HG03354 (cell line): ENCODE results near the gene CCND3.

Source experiments
- ATAC-seq: cut with Tn5 transposase; IDR thresholded peaks from one replicate; pipeline ENCODE4 v1.9.1; 2021; ENCODE audit warnings: mild to moderate bottlenecking; ENCODE audit not compliant: unreplicated experiment, poor library complexity, severe bottlenecking

Gene CCND3

GRCh38 chr6:41931792-41932191 lies 9.8 kb downstream of the CCND3 start:
- no peak for ATAC-seq

- ATAC-seq = no peak
Measured at GRCh38 chr6:41929924-41930323, 11.7 kb downstream of the CCND3 start.

GRCh38 chr6:41927253-41927652 lies 14.4 kb downstream of the CCND3 start:
- no peak for ATAC-seq

DNA sequence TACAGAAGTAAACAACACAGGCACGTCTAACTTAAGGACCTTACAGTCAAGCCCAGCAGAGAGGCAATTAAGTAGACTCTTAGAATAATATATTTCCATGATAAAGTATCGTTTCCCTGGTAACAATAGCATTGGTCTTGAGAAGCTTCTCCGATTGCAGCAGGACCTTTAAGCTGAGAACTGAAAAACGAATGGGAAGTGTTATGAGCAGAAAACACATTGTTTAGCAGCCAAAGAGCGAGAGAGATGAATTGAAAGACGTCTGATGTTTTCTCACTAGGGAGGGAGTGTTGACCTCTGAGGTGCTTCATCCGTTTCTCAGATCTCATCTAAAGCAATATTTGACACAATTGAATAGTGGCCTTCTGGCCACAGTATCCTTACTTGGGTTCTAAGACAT lies 19.5 kb downstream of the CCND3 start:
- ATAC-seq = no peak

- peak; percentile 10 for ATAC-seq
Measured at GRCh38 chr6:41921712-41921998, 20.0 kb downstream of the CCND3 start.

GRCh38 chr6:41920921-41921711 lies 20.5 kb downstream of the CCND3 start, which contains the start of the genes BYSL and MED20:
BYSL (plus strand) TSS chr6:41921499; CDS start chr6:41921563, 64 bp downstream.
MED20 (minus strand) TSS chr6:41921139; CDS start chr6:41921018, 121 bp downstream.
- peak; percentile 91 for ATAC-seq

- no peak for ATAC-seq
Measured at GRCh38 chr6:41917528-41917927, 24.1 kb downstream of the CCND3 start.

- ATAC-seq = no peak
Measured at GRCh38 chr6:41914869-41915530, 26.6 kb downstream of the CCND3 start.

GRCh38 chr6:41914343-41914742 lies 27.3 kb downstream of the CCND3 start:
- ATAC-seq = no peak

- ATAC-seq = no peak
Measured at GRCh38 chr6:41909727-41910126, 31.9 kb downstream of the CCND3 start.

- ATAC-seq = no peak
Measured at GRCh38 chr6:41901882-41902519, 39.6 kb downstream of the CCND3 start.

DNA sequence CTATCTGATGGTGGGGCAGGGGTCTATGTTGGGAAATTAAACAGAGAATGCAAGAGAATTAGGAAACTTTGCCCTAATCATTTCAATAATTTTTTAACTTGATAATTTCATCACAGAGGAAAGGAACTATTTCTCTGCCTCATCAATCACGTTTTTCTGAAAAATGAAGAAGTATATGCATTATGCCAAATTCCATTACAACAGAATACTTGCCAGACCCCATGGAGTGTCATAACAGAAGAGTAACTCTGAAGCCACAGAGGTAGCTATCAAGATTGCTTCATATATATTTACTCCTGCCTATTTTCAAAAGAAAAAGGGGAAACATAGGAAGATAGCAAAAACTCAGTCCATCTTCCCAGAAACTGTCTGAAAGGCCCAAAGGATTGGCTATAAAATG lies 40.7 kb downstream of the CCND3 start:
- no peak for ATAC-seq

- ATAC-seq = no peak
Measured at GRCh38 chr6:41896281-41896680, 45.3 kb downstream of the CCND3 start.

DNA sequence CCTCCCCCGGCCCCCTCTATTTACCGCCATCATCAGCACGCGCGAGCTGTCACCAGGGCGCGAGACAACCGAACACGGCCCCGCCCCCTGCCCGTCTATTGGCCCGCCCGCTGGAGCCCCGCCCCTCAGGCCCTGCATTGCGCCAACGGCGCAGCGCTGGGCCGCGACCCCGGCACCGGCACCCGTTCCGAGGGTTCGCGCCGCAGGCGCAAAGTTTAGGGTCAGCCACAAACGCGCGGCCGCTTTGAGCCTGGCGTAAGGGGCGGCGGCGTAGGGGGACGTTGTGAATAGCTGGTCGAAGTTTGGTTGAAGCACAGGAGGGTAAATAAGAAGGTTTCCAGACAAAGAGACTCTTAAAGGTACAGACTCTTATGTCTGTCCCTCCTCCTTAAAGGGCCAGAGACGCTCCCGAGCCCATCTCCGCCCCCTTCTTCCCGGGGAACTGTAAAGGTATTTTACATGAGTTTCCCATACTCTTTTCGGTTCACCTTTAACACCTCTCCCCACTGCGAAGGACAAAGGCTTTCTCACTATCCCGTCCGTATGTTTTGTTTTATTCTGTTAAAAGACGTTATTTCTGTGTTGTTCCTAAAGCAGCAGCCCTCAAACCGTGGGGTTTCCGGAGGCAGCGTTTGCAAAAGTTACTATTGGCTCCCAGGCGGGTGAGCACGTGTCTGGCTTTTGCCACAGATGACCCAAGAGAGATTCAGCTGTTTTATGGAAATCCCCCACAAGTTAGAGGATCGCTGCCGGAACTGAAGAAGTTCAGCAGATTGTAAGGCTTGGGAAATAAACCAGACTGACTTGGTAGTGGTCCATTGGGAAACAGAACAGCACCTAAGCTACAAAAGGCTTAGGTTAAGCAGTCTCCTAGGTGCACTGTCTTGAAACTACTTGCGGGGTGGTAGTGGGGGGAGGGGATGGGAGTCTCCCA lies 46.0 kb downstream of the CCND3 start, which contains the start of gene USP49:
Gene USP49 (minus strand): TSS at position 76 of the 934 bp plus-strand sequence. CDS start 88,392 bp downstream, outside the sequence.
- ATAC-seq = peak; percentile 78

DNA sequence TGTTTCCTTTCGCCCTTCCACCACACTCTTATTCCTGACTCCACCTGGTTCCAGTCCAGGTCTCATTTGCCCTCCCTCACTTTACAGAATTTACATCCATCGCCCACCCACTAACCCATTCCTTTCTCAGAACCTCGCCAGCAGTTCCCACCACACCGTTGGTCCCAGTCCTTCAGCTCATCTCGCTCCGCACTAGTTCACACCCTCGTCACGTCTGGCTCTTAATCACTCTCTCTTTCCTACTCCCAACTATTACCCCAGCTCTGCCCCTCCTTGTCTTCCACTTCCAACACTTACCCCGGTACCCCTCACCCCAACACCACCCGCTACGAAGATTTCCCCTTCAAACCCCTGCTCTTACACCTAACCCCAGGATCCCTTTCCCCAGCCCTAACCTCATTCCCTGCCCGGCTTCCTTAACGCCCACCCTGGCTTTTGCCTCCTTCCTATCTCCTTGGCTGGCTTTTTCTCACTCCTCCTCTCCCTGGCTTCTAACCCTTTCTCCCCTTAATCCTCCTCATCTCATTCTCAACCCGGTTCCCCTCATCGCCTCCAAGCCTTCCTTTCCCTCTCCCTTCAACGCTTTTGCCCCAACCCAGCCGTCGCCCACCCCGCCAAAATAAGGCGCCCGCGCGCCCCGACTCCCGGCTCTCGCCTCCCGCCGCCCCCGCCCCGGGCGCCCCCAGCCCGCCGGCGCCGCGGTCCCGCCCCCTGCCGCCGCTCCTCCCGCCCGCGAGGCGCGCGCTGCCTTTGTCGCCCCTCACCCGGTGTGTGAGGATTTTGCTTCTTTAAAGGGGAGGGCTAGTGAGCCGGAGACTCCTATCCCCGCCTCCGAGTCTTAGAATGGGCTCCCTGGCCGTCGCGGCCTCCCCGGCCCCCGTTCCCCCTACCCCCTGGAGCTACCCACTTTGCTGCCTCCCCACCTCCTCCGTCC lies 47.0 kb downstream of the CCND3 start:
- ATAC-seq = peak; percentile 36

DNA sequence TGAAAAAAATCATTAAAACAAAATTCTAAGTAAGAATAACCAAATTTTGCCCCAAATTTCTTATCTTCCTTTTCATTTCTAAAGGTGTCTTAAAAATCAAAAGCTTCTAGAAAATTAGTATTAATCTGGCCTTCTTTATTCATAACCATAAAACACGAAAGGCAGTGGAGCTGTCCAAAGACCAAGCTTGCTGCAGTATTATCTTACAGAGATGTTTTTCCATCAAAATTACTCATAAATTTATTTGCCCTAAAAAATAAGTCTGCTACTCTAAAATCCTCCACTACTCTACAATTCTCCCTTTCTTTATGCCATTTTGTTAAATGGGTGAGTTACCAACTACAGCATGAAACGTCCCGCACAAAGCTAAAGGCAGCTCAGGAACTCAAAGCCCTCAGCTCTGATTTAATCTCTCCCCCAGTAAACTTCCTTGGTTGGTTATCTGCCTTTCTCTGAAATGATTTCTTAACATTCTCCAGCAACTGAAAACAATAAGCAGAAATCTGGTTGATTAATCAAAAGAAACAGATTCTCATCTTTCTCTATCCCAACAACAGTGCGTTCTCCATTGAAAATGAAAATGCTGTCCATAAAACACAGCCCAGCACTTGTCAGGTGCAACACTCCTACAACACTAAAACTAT lies 48.6 kb downstream of the CCND3 start:
- no peak for ATAC-seq

DNA sequence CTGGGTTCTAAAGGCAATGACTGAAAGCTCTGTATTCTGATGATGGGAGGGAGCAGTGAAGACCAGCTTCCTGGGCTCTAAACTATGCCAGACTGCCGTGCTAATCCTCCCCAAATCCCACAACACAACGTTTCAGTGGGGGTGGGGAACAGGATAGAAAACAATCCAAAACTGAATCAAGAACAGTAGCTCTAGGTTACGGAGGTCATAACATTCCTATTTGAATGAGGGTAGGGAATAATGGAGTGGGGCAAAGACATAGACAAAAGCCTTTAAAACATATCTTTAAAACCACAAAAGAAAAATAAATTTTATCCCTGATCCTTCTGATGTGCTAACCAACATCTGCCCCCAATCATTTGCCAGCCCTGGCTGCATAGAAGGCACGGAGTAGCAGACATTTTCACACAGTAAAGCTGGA lies 54.3 kb downstream of the CCND3 start:
- no peak for ATAC-seq

GRCh38 chr6:41885930-41886329 lies 55.7 kb downstream of the CCND3 start:
- no peak for ATAC-seq
